Left lobe of liver (tissue), 2 donors: ENCODE data around the gene HYI. TPM values are rescaled to one million over a fixed set of nuclear protein-coding genes. Genes with fewer than 3 reads are reported as not detected.
A peak's percentile ranks its signal among the peaks of the same experiment; 100 is the strongest.

ENCODE experiments used
- ATAC-seq: fragments of 200-7000 bp; cut with Tn5 transposase; one replicate; pipeline ENCODE4 v1.9.1; 2020; ENCODE audit warnings: mild to moderate bottlenecking, moderate library complexity
- DNase-seq: peaks from one replicate; pipeline ENCODE4 v3.0.0-alpha.2; 2020; ENCODE audit warnings: low spot score
- total RNA-seq: library from RNA; stranded (reverse); gene quantifications from one replicate; pipeline ENCODE4 v1.2.1, GENCODE V29; 2021
- donor health status: DM: no; HTN: no; CAD: no; lungs with moderate emphysema.
- donor health status: DM: no; HTN: yes; CAD: no.

The HYI gene
- total RNA-seq, 1 donor from 2014 or later = 47.1 TPM

- DNase-seq (peak; percentile 40), ATAC-seq (no peak)
These were observed 7.9 kb downstream of the HYI start for GRCh38 chr1:43445606-43446387.

- DNase-seq = peak; percentile 41
- no peak for ATAC-seq
These were observed 8.9 kb downstream of the HYI start for GRCh38 chr1:43444836-43445235.

- ATAC-seq (no peak), DNase-seq (peak; percentile 35)
These were observed 9.4 kb downstream of the HYI start for GRCh38 chr1:43444151-43444828.

GRCh38 chr1:43443197-43443946 is 10.4 kb downstream of the HYI start:
- peak; percentile 37 for DNase-seq
- ATAC-seq = no peak

GRCh38 chr1:43442756-43443155 is 11.0 kb downstream of the HYI start:
- peak; percentile 44 for DNase-seq
- no peak for ATAC-seq

- ATAC-seq = no peak
These were observed 11.7 kb downstream of the HYI start for GRCh38 chr1:43441894-43442637.

GRCh38 chr1:43441166-43441893 is 12.4 kb downstream of the HYI start:
- DNase-seq = peak; percentile 41
- no peak for ATAC-seq

More at GRCh38 chr1:43441894-43442637, 11.7 kb downstream of the HYI start:
- DNase-seq = peak; percentile 40

- no peak for ATAC-seq
- peak; percentile 41 for DNase-seq
These were observed 13.4 kb downstream of the HYI start for GRCh38 chr1:43440358-43440757.

GRCh38 chr1:43439781-43440180 is 13.9 kb downstream of the HYI start:
- no peak for ATAC-seq
- no peak for DNase-seq

GRCh38 chr1:43438953-43439581 is 14.7 kb downstream of the HYI start:
- no peak for ATAC-seq
- DNase-seq = peak; percentile 44

- peak; percentile 42 for DNase-seq
- no peak for ATAC-seq
These were observed 15.2 kb downstream of the HYI start for GRCh38 chr1:43438576-43438952.

GRCh38 chr1:43438006-43438405 is 15.7 kb downstream of the HYI start:
- DNase-seq = peak; percentile 32
- no peak for ATAC-seq

GRCh38 chr1:43437031-43437973 is 16.4 kb downstream of the HYI start:
- no peak for ATAC-seq
- peak; percentile 41 for DNase-seq

- no peak for DNase-seq
- ATAC-seq = no peak
These were observed 17.4 kb downstream of the HYI start for GRCh38 chr1:43436371-43436770.

GRCh38 chr1:43435146-43436145 is 18.3 kb downstream of the HYI start:
- DNase-seq = peak; percentile 40
- ATAC-seq = peak; percentile 71

GRCh38 chr1:43434256-43434655 is 19.5 kb downstream of the HYI start:
- DNase-seq (no peak), ATAC-seq (no peak)

- no peak for DNase-seq
- ATAC-seq = no peak
These were observed 20.8 kb downstream of the HYI start for GRCh38 chr1:43432907-43433306.
